Amygdala (tissue), 56 donors: ENCODE data around the gene CSMD2.

ENCODE experiments used
- DNase-seq, 56 donors: peaks; one replicate each; lab custom pipeline; 2025; lab: John Stamatoyannopoulos, UW

The CSMD2 gene

DNA sequence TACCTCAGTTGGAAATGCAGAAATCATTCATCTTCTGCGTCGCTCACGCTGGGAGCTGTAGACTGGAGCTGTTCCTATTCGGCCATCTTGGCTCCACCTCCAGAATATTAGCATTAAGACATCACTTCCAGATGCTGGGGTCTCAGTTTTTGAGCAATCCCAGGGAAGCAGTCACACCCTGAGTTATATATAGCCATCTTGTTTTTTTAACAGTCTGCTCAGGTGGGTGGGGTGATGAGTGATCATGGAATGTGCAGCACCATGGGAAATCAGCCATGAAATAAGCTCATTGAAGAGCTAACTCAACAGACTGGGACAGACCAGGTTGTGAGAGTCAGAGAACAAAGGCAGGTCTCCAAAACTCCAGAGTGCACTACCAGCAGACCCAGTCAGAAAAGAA is 328.1 kb downstream of the CSMD2 start:
- DNase-seq, result no peak

DNA sequence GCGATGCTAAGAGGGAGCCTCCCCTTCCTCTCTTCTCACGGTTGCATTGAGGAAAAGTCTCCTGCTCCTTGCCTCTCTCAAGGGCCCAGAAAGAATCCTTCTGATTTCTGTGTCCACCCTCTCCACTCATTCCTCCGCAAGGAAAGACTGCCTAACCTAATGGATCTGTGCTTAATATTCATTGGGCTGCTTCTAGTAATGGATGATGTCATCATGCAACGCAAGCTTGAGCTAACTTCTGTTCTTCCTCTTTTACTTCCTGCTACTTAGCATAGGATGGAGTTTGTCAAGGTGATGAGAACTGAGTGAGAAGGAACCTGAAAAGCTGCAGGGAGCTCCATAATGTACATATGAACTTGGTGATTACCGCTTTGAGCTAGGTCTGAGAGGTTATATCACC is 336.4 kb downstream of the CSMD2 start:
- DNase-seq, result no peak

- no peak for DNase-seq
These were observed 337.0 kb downstream of the CSMD2 start for GRCh38 chr1:33828059-33828458.

DNA sequence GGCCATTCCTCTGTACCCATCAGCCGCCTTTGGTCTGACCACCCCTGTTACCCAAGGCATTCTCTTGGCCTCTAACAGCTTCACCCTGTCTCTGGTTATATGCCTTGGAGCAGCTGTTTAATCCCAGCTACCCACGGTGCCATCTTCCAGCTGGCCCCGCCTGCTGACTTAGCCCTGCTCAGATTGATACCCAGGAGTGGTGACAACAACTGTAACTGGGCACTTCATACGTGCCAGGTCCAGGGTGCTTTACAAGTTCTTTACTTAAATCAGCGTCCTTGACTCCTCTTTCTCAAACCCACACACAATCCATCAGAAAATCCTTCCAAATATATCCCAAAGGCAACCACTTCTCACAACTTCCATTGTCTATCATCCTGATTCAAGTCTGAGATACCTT is 338.3 kb downstream of the CSMD2 start:
- no peak for DNase-seq

DNA sequence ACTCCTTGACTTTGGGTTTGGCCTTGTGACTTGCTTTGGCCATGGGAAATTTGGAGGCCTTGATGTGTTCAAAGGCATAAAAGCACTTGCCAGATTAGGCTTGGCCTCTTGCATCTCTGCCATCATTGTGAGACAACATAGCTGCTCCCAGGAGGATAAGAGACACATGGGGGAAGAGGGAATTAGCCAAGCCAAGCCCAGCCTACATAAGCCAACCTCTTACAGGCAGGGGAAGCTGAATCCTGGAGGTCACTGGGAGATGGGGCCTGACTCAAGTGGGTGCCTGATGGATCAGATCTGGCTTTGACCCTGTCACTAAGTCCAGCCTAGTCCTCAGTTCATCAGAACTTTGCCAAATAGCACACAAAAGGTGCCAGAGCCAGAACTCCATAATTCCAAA is 338.7 kb downstream of the CSMD2 start:
- no peak for DNase-seq

GRCh38 chr1:33825506-33825905 is 339.5 kb downstream of the CSMD2 start:
- DNase-seq, result no peak

- DNase-seq, result no peak
These were observed 340.1 kb downstream of the CSMD2 start for GRCh38 chr1:33824971-33825370.

GRCh38 chr1:33824321-33824720 is 340.7 kb downstream of the CSMD2 start:
- DNase-seq, result no peak

DNA sequence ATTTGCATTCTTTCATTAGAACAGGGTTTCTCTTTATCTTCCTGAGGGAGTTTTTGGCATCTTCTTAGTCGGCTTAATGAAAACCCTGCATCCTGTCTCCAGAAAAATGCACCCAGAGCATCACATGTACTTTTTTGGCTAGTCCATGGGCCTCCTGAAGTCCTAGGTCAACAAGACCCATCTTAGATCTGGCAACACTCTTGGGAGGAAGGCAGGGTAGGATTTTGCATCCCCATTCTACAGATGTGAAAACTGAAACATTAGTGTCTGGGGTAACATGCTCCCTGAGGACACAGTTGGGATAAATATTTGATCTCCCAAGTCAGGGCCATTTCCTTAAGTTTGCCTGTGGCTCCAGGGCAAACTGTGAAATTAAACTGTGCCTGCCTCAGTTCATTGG is 341.2 kb downstream of the CSMD2 start:
- no peak for DNase-seq

GRCh38 chr1:33823401-33823800 is 341.6 kb downstream of the CSMD2 start:
- no peak for DNase-seq

GRCh38 chr1:33822396-33822795 is 342.6 kb downstream of the CSMD2 start:
- DNase-seq, result no peak

DNA sequence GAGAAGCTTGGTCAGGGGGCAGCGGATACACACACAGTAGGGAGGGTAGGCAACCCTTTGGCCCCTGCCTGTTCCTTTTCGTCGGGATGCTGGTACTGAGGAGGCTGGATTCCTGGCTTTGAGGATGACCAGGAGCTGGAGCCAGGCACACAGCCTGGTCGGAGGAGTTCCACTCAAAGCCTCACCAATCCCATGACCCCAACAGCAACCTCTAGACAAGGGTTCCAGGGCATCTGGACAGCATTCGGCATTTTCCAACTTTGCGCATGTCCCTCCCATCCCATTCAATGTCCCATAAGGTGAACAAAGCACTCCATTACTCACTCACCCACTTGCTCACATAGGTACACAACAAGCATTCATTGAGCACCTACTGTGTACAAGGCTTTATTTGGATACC is 343.7 kb downstream of the CSMD2 start:
- no peak for DNase-seq

DNA sequence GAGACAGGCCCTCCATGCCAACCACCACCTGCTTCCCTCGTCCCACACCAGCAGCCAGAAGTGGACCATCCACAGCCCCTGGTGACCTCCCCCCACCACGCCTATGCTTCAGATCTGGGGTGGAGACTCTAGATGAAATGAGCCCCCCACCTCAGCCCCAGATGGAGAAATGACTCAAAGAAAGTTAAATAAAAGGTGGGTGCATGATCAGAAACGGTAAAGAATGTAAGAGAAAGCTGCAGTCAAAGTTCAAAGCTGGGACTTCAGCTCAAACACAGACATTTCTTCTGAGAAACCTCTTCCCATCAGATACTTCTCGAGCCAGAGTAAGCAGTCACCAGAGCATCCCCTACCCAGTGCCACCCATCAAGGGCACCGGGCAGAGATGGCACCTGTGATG is 344.2 kb downstream of the CSMD2 start:
- no peak for DNase-seq

DNA sequence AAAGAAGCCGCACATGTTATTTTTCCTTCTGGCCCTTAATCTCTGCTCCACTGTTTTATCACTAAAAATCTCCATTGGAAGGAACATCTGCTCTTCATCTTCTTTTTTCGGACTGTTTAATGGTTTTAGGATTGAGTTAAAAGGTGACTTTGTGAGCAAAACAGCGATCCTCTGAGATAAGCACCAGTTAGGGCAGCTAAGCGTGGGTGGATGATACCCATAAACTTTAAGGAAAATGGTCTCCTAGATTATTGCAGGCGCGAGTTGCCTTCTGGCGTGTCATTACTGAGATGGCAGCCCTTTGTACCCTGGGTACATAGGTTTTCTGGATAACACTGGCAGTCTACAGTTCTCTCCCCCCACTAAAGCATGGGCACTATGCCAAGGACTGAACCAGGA is 345.1 kb downstream of the CSMD2 start:
- DNase-seq, result no peak

DNA sequence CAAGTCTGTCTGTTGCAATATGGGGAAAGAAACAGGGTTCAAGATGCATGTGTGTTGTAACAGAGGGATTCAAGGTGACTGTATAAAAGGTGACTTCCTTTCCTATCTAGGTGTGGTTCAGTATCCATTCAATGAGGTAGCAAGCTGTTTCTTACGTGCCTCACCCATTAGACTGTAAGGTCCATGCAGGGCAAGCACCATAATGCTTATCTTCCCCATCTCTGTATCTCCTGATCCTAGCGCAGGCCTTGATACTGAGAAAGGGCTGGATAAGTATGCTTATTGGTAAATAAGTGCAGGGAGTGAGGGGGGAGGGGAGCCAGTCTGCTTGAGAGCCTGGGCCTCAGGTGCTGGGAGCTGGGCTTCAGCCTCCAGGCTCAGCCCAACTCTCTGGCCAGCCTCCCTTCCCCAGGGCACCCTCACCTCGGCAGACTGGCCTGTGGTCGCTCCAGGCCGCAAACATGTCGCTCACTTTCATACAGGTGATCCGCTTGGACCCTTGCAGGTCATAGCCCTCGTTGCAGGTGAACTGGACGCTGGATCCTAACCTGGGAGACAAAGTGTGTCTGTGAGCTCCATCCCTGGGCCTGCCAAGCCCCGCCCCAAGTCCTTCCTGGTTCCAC is 345.6 kb downstream of the CSMD2 start:
- no peak for DNase-seq

DNA sequence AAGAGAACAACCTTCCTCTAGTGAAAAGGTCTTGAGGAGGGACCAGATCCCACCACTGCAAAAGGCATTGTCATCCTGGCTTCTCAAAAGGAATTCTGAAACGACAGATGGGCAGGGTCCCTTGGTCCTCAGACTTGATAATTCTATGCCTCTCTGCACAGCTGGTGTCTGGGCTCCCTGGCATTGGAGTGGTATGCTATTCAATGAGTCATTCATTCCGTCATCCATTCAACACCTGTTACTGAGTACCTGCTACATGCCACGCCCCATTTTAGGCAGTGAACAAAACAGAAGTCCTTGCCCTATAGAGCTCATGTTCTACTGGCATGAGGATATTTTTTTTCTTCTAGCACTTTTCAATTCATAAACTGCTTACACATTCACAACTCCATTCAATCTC is 347.0 kb downstream of the CSMD2 start:
- no peak for DNase-seq

GRCh38 chr1:33815061-33815460 is 350.0 kb downstream of the CSMD2 start:
- no peak for DNase-seq

DNA sequence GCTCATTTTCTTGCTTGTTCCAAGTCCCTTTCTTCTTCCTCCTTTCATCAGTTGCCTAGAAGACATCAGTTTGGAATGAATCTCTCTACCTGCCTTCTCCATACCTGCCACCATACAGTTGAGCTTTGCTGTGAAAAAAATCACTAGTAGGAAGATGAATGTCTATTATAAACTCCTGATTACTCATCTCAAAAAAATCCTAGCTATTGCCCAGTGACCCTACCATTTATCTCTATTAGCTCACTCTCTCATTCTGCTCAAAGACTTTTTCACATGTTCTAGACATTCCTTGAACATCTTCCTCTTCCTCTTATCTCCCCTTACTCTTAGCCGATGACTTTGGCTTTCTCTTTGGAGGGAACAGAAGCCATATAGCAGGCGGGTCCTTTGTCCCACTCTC is 350.9 kb downstream of the CSMD2 start:
- DNase-seq, result no peak

GRCh38 chr1:33810571-33810970 is 354.5 kb downstream of the CSMD2 start:
- no peak for DNase-seq

DNA sequence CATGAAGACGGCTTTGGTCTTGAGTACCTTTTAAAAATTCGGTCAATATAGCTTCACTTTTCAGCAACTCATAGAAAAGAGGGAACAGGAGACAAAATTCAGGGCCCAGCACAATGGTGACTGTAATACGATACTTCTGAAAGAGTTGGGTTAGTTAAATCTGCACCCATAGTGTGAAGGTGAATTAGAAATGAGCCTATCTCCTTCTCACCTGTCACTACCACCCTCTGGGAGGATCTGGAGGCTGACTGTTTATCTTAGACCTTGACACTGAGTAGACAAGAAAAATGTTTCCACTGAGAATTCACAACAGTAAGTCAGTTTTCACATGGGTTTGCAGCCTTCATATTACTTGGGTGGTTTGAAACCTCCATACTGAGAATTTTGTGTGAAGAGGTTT is 359.0 kb downstream of the CSMD2 start:
- no peak for DNase-seq

DNA sequence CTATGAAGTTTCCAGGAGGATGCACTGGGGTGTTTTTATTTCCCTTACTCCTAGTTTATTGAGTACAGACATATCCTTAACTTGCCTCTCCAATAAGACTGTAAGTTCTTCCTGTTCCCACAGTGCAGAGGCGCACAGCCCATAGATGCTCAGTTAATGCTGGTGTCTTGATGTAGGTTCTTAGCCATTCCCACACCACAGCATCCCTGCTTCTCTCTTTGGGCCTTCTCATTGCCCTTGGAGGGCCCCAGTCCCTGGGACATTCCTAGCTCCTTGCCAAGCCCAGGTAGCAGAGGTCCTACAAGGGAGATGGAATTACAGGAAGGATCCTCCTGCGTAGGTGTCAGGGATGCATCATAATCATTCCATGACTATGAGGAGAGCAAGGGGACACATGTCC is 362.8 kb downstream of the CSMD2 start:
- DNase-seq, result no peak

GRCh38 chr1:33797849-33798248 is 367.2 kb downstream of the CSMD2 start:
- no peak for DNase-seq

GRCh38 chr1:33792651-33793050 is 372.4 kb downstream of the CSMD2 start:
- DNase-seq, result no peak
